Karpas-422 (cell line): Measurements from ENCODE around the gene CES3. TPM values are rescaled to one million over a fixed set of nuclear protein-coding genes. Genes with fewer than 3 reads are reported as not detected.
A peak's percentile ranks its signal among the peaks of the same experiment; 100 is the strongest.

Experiments used
- DNase-seq: peaks from one replicate; pipeline ENCODE4 v3.0.0-alpha.2; 2015
- H2AFZ ChIP-seq: fragments of 200-600 bp; sonication (generic); 2 replicates; pipeline ENCODE4 v1.6.1; 2014; ENCODE audit warnings: antibody characterized with exemption, low read length, mixed read lengths
- H3K27ac ChIP-seq: fragments of 200-600 bp; sonication (generic); 2 replicates; pipeline ENCODE4 v1.5.1; 2014; ENCODE audit warnings: mild to moderate bottlenecking, low read length, moderate library complexity
- H3K27me3 ChIP-seq: fragments of 200-600 bp; sonication (generic); 2 replicates; pipeline ENCODE4 v1.6.1; 2014; ENCODE audit warnings: low read length, mixed read lengths
- H3K36me3 ChIP-seq: fragments of 200-600 bp; sonication (generic); 2 replicates; pipeline ENCODE4 v1.6.1; 2014; ENCODE audit warnings: low read length, mixed read lengths; ENCODE audit not compliant: insufficient read depth
- H3K4me1 ChIP-seq: fragments of 200-600 bp; sonication (generic); 2 replicates; pipeline ENCODE4 v1.6.1; 2014; ENCODE audit warnings: mild to moderate bottlenecking, low read length, mixed read lengths
- H3K4me2 ChIP-seq: fragments of 200-600 bp; sonication (generic); 2 replicates; pipeline ENCODE4 v1.6.1; 2014; ENCODE audit warnings: low read length, low read depth, mild to moderate bottlenecking; ENCODE audit not compliant: poor library complexity, severe bottlenecking
- H3K4me3 ChIP-seq: fragments of 200-600 bp; sonication (generic); 2 replicates; pipeline ENCODE4 v1.5.1; 2014; ENCODE audit warnings: mild to moderate bottlenecking, antibody characterized with exemption, low read length, mixed read lengths
- H3K79me2 ChIP-seq: fragments of 200-600 bp; sonication (generic); 2 replicates; pipeline ENCODE4 v1.6.1; 2014; ENCODE audit warnings: mild to moderate bottlenecking, low read length, mixed read lengths
- H3K9ac ChIP-seq: fragments of 200-600 bp; sonication (generic); 2 replicates; pipeline ENCODE4 v1.6.0; 2014; ENCODE audit warnings: low read length
- H3K9me2 ChIP-seq: fragments of 200-600 bp; sonication (generic), shearing (Covaris generic); replicated peaks from 2 replicates; pipeline ENCODE4 v1.6.0; 2014; ENCODE audit warnings: mild to moderate bottlenecking, low read length, moderate library complexity; ENCODE audit not compliant: insufficient read depth
- H3K9me3 ChIP-seq: fragments of 300-700, 200-600 bp; sonication (generic); 2 replicates; pipeline ENCODE4 v1.6.1; 2014; ENCODE audit warnings: low read length, mixed read lengths
- H4K20me1 ChIP-seq: fragments of 200-600 bp; sonication (generic); 2 replicates; pipeline ENCODE4 v1.6.1; 2014; ENCODE audit warnings: mild to moderate bottlenecking, antibody characterized with exemption, low read length, low read depth; ENCODE audit not compliant: insufficient read depth
- total RNA-seq: library from RNA; depleted of rRNA; stranded (reverse); fragments of >200 nt; shearing (Covaris generic); gene quantifications from 2 replicates; pipeline ENCODE4 v1.2.3, GENCODE V29; 2014; ENCODE audit warnings: low replicate concordance

CES3 gene
- total RNA-seq, 1 experiment from 2014 or later = 20.9 TPM

- Histone ChIP-seq H3K27ac (no peak overlapping the region), H4K20me1 (no peaks in the 10 kb centered on the region), H3K27me3 (no peaks in the 10 kb centered on the region), H3K4me3 (no peak overlapping the region), H3K4me2 (no peak overlapping the region), H3K9me2 (no peaks in the 10 kb centered on the region), H3K9me3 (no peaks in the 10 kb centered on the region), H3K4me1 (peaks cover 8% of the 10 kb centered on the region), H3K79me2 (no peaks in the 10 kb centered on the region), H3K36me3 (no peaks in the 10 kb centered on the region), H3K9ac (no peak overlapping the region), H2AFZ (no peak overlapping the region)
- DNase-seq = no peak
Measured at GRCh38 chr16:66923866-66924265, 37.2 kb upstream of the CES3 start.

DNA sequence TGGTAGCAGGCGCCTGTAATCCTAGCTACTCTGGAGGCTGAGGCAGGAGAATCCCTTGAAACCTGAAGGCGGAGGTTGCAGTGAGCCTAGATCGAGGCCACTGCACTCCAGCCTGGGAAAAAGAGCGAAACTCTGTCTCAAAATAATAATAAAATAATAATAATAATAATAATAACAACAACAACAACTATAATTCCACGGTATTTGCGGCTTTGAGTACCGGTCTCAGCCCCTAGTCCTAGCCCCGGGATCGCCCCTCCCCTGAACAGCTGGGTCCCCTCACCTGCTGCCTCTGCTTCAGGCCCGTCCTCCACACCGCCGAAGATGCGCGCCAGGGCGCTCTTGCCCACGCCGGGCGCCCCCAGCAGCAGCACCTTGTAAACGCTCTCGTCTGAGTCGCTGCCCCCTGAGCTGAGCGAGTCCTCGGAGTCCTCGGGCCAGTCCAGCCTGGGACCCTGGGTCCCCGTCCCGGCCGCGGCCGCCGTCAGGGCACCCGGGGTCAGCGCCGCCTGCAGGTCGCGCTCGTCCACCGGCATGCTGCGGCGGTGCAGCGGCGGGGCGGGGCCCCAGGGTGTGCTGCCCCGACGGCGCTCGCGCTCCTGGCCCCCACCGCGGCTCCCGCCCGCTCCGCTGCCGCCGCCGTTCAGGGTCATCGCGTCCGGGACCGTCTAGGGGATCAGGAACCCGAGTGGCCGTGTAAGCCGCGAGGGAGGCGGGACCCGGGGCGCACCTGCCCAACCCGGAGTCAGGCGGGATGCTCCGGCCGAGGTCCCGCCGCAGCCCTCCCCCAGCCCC lies 36.3 kb upstream of the CES3 start:
- H4K20me1 ChIP-seq = no peaks in the 10 kb centered on the region
- no peak overlapping the region for H3K4me2 ChIP-seq
- no peaks in the 10 kb centered on the region for H3K36me3 ChIP-seq
- H3K79me2 ChIP-seq = no peaks in the 10 kb centered on the region
- no peak overlapping the region for H3K9ac ChIP-seq
- H3K27ac ChIP-seq = no peak overlapping the region
- no peaks in the 10 kb centered on the region for H3K27me3 ChIP-seq
- H3K4me1 ChIP-seq = peaks cover 8% of the 10 kb centered on the region
- no peaks in the 10 kb centered on the region for H3K9me3 ChIP-seq
- no peak overlapping the region for H3K4me3 ChIP-seq
- no peaks in the 10 kb centered on the region for H3K9me2 ChIP-seq
- DNase-seq = no peak
- no peak overlapping the region for H2AFZ ChIP-seq

DNA sequence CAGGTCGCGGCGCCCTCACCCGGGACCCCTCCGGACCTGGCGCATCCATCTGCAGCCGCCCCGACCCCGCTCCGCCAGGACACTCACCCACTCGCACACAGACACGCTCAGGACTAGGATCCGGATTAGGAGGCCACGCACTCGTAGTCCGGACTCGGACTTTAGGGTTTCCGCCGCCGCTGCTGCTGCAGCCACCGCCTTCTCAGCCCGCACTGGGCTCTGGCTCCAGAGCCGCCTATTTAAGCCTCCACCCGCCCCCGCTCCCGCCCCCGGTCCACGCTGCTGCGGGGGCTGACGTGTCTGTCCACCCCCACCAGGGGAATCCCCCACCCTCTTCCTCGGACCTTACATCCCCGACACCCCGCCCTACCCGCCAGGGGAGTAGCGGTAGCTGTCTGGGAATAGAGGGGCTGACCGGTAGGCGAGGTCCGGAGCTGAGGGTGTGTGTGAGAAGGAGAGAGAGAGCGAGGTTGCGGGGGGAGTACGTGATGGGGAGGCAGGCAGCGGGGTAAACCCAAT lies 35.7 kb upstream of the CES3 start, which contains the start of gene RRAD:
RRAD (minus strand) TSS at position 214 of the 519 bp plus-strand sequence. CDS start 356 bp downstream, outside the sequence.
- no peak within 1 kb of the TSS for H2AFZ ChIP-seq

GRCh38 chr16:66926171-66926947 lies 34.7 kb upstream of the CES3 start:
- Histone ChIP-seq H3K4me2 (no peak overlapping the region), H3K79me2 (no peaks in the 10 kb centered on the region), H2AFZ (no peak overlapping the region), H3K9me3 (no peaks in the 10 kb centered on the region), H3K27ac (no peak overlapping the region), H4K20me1 (no peaks in the 10 kb centered on the region), H3K4me1 (peaks cover 8% of the 10 kb centered on the region), H3K9me2 (no peaks in the 10 kb centered on the region), H3K9ac (no peak overlapping the region), H3K4me3 (no peak overlapping the region), H3K27me3 (no peaks in the 10 kb centered on the region), H3K36me3 (no peaks in the 10 kb centered on the region)
- DNase-seq = no peak

More for the DNA sequence above, 35.7 kb upstream of the CES3 start, which contains the start of gene RRAD:
- no peak within 1 kb of the TSS for H3K9ac ChIP-seq
- H3K27ac ChIP-seq = no peak within 1 kb of the TSS
- no peaks in the 10 kb centered on the region for H3K79me2 ChIP-seq
- H3K36me3 ChIP-seq = no peaks in the 10 kb centered on the region
- H3K4me1 ChIP-seq = peaks cover 8% of the 10 kb centered on the region
- no peak within 1 kb of the TSS for H3K4me2 ChIP-seq
- H3K9me2 ChIP-seq = no peaks in the 10 kb centered on the region
- no peaks in the 10 kb centered on the region for H3K9me3 ChIP-seq
- DNase-seq = no peak
- no peak within 1 kb of the TSS for H3K4me3 ChIP-seq
- no peaks in the 10 kb centered on the region for H3K27me3 ChIP-seq
- no peaks in the 10 kb centered on the region for H4K20me1 ChIP-seq

DNA sequence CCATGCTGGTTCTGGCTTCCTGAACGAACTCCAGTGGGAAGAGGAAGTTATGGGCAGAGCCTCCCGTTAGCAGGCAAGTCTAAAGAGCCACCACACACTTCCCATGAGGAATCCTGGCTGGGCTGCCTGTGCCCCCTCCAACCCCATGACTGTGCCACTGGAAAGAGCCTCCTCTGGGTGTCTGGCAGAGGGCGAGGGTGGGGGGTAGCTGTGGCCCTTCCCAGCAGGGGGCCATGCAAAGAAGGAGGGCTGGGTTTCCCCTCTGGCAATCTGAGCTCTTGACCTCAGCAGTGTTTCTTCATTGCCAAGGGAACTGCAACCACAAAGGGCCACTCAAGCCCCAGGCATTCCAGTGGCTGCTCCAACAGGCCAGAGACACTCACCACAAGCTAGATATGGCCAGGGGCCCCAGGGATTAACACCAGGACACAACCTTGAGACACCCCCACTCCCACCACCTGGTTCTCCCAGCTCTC lies 34.1 kb upstream of the CES3 start:
- Histone ChIP-seq H3K9me2 (no peaks in the 10 kb centered on the region), H3K27me3 (no peaks in the 10 kb centered on the region), H4K20me1 (no peaks in the 10 kb centered on the region), H3K27ac (no peak overlapping the region), H3K4me3 (no peak overlapping the region), H3K9me3 (no peaks in the 10 kb centered on the region), H3K36me3 (0 out of 2 replicates have a peak, but pooled peaks cover 6% of the 10 kb centered on the region), H3K79me2 (no peaks in the 10 kb centered on the region), H3K4me1 (peaks cover 8% of the 10 kb centered on the region), H2AFZ (no peak overlapping the region), H3K4me2 (no peak overlapping the region), H3K9ac (no peak overlapping the region)
- peak; percentile 52 for DNase-seq

GRCh38 chr16:66927918-66928649 lies 33.0 kb upstream of the CES3 start:
- Histone ChIP-seq H3K27me3 (no peaks in the 10 kb centered on the region), H3K9me2 (no peaks in the 10 kb centered on the region), H3K79me2 (peaks cover 8% of the 10 kb centered on the region), H3K4me2 (no peak overlapping the region), H3K4me3 (no peak overlapping the region), H3K9me3 (no peaks in the 10 kb centered on the region), H3K4me1 (peaks cover 17% of the 10 kb centered on the region), H3K27ac (no peak overlapping the region), H3K36me3 (0 out of 2 replicates have a peak, but pooled peaks cover 9% of the 10 kb centered on the region), H4K20me1 (0 out of 2 replicates have a peak, but pooled peaks cover 4% of the 10 kb centered on the region), H2AFZ (no peak overlapping the region), H3K9ac (no peak overlapping the region)
- no peak for DNase-seq

- Histone ChIP-seq H3K27me3 (no peaks in the 10 kb centered on the region), H3K36me3 (0 out of 2 replicates have a peak, but pooled peaks cover 9% of the 10 kb centered on the region), H3K4me2 (no peak overlapping the region), H3K4me1 (peaks cover 22% of the 10 kb centered on the region), H3K9ac (no peak overlapping the region), H3K9me2 (no peaks in the 10 kb centered on the region), H3K4me3 (no peak overlapping the region), H4K20me1 (peaks cover 11% of the 10 kb centered on the region; the same call in 1 of the 2 replicates), H2AFZ (no peak overlapping the region), H3K79me2 (peaks cover 15% of the 10 kb centered on the region), H3K27ac (no peak overlapping the region), H3K9me3 (no peaks in the 10 kb centered on the region)
- DNase-seq = peak; percentile 83
Measured at GRCh38 chr16:66928702-66929388, 32.2 kb upstream of the CES3 start.
